ENCODE results near the gene MYO3B.

Gene MYO3B

GRCh38 chr2:170307052-170307451 lies 129.1 kb downstream of the MYO3B start:
- no peak for DNase-seq

DNA sequence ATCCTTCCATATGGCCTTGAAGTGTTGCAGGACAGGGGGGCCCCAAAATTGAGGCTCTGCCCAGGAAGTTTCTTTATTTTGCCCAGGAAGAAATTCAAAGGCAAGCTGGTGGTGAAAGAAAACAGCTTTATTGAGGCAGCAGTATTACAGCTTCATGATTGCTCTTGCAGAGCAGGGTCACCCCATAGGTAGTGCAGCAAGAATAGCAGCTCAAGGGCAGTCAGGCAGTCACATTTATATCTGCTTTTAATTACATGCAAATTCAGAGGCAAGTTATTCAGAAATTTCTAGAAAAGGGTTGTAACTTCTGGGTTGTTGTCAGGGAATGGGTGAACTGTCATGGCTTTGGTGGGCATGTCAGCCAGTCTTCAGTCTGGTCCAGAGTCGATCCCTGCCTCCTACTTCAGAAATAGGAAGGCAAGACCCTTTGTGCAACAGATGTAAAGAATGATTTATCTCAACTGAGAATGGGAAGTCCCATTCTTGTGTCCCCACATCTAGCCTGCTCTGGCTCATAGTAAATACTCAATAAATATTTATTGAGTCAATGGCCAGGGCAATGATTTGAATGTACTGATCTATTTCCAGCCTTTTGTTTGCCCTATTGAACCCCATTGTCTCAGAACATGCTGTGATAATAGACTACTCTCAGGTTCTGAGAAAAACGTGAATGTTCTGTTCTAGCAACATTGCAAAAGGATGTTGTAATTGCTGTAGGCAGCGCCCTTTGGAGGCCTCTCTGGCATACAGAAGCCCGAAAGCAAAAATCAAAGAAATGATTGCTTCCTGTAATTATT lies 129.8 kb downstream of the MYO3B start:
- DNase-seq = no peak

DNA sequence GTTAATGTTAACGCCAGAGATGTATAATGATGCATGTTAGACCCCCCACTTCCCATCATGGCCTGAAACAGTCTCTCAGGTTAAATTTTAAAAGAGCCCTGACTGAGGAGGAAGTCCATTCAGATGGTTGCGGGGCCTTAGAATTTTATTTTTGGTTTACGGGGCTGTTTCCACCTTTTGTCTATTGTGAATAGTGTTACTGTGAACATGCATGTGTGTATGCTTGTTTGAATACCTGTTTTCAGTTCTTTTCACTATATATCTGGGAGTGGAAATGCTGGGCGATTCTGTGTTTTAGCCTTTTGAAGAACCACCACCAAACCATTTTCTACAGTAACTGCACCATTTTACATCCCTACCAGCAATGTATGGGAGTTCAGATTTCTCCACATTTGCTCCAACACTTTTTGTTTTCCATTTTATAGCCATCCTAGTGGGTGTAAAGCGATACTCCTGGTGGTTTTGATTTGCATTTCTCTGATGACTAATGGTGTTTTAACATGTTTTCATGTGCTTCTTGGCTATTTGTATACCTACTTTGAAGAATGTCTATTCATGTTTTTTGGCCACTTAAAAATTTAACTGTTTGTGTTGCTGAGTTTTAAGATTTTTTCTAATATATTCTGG lies 133.0 kb downstream of the MYO3B start:
- DNase-seq = no peak

GRCh38 chr2:170313347-170313991 lies 135.5 kb downstream of the MYO3B start:
- no peak for DNase-seq

DNA sequence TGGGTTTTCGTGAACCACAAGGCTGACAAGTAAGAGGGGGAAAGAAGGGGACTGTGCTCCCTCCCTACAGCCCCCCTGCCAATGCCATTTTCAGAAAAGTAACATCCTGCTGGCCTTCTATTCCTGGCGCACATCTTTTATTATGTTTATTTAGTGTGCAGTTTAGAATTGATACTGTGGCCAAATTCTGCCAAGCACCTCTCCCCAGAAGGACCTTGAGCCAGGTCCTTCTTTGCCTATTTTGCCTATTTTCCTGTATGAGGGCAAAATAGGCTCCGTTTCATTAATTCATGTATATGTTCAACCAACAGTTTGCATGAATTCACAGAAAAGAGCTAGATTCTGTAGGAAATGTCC lies 136.0 kb downstream of the MYO3B start:
- no peak for DNase-seq

GRCh38 chr2:170314744-170315447 lies 136.9 kb downstream of the MYO3B start:
- no peak for DNase-seq

DNA sequence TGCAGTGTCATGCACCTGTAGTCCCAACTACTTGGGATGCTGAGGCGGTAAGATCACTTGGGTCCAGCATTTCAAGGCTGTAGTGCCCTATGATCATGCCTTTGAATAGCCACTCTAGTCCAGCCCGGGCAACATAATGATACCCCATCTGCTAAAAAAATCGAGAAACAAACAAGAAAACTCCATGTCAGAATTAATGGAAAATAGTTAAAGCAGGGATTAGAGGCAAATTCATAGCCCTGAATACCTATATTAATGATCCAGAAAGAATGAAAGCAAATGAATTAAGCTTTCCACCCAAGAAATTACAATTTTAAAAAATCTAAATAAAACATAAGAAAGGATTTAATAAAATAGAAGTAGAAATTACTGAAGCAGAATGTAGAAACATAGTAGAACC lies 143.0 kb downstream of the MYO3B start:
- no peak for DNase-seq

DNA sequence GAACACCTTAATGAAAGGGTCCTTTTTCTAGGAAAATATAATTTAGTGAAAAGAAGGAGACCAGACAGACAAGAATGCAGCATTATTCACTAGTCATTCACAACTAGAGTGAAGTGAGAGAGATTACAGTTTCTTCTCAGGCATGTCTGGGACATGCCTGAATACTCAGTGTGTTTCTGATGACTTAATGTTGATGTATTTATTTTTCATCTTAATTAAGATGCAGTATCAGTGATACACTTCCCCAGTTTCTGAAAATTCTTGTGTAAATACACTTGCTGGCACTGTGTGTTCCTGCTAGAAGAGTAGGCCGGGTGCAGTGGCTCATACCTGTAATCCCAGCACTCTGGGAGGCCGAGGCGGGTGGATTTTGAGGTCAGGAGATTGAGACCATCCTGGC lies 143.6 kb downstream of the MYO3B start:
- DNase-seq = no peak

DNA sequence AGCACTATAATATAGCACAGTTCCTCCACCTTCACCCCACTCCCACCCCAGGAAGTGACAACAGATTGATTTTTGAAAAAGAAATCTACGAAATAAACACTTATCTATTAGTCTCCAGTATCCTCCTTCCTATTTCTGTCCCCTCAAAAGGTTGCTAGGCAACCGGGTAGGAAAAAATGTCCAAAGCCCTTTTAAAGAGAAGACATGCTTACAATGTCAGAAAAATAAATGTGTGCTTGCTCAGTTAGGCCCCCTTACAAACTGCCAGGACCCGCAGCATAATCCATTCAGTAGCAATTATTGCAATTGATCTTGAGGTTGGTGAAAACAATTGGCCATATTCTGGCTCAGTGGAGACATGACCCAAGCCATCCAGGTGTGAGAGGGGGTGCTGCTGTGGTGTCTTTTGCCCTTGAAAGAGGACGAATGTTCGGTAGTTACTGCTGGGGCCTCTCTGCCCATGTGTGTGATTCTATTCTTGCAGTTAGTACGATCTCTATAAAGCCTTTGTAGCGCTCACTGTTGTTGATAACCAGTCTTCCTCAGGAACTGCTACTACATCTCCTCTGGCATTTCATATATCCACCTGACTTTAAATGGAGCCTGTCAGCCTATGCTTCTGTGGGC lies 144.3 kb downstream of the MYO3B start:
- no peak for DNase-seq

- DNase-seq = no peak
Measured at GRCh38 chr2:170323743-170324142, 145.8 kb downstream of the MYO3B start.

DNA sequence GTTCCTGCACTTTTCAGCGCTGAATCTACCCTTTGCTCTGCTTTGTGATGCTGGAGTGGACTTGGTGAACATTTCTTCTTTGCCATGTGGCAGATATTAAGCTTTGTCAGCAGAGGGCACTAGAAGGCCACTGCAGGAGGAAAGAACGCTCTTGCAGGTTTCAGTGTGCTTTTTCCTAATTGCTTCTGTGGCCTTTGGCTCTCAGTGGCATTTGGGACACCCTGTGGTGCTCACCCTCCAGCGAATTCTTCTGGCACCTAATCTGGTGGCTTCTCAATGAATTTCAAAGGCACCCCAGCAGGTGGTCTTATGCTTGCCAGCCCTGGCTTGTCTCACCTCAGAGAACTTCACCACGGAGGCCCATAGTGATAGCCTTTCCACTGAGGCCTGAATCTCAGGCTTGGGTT lies 146.7 kb downstream of the MYO3B start:
- no peak for DNase-seq

DNA sequence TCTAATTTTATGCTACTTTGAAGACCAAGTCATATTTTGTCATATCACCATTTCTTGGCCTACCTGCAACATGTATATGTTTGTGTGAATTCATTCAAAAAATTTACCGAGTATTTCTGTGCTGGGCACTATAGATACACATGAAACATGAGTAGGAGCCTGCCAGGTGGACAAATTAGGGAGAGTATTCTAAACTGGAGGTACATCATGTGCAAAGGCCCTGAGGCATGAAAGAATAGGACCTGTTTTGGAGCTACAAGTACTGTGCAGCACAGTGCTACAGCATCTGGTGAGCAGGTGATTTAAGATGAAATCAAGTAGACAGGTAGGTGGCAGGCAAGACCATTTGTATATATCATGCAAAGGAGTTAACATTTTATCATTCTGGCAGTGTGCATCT lies 152.9 kb downstream of the MYO3B start:
- no peak for DNase-seq

DNA sequence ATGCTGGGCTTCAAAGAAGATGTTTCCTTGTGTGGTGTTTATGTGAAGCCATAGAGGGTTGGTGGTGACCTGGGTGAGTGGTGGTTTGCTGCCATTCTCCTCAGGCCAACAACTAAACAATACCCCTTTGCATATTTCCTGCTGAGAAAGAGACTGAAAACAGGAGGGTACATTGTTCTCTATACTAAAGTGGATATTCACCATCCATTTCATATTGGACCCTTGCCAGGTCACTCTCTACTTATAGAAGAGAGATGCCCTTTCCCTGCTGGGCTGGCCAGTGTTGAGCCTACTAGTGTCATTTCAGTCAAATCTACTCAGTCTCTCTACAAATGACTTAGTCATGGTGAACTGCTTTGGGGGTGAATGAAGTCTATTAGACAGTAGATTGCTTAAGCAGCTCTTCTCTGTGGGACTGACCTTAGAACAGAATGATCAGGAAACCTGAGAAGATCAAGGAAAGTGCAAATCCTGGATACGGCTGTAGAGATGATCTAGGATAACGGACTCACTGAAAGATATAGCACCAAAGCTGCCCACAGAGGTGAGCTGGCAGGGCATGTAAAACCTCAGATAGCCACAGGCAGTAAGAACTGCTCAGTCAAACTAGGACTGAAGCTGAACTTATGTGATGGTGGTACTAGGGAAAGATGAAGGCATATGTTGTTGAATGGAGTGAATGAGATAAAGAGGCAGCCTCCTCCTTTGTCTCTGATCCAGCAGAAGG lies 154.9 kb downstream of the MYO3B start:
- DNase-seq = no peak

GRCh38 chr2:170335351-170335750 lies 157.4 kb downstream of the MYO3B start:
- no peak for DNase-seq

- DNase-seq = no peak
Measured at GRCh38 chr2:170336408-170336807, 158.5 kb downstream of the MYO3B start.

GRCh38 chr2:170336916-170337315 lies 159.0 kb downstream of the MYO3B start:
- DNase-seq = no peak

GRCh38 chr2:170339322-170339721 lies 161.4 kb downstream of the MYO3B start:
- no peak for DNase-seq

DNA sequence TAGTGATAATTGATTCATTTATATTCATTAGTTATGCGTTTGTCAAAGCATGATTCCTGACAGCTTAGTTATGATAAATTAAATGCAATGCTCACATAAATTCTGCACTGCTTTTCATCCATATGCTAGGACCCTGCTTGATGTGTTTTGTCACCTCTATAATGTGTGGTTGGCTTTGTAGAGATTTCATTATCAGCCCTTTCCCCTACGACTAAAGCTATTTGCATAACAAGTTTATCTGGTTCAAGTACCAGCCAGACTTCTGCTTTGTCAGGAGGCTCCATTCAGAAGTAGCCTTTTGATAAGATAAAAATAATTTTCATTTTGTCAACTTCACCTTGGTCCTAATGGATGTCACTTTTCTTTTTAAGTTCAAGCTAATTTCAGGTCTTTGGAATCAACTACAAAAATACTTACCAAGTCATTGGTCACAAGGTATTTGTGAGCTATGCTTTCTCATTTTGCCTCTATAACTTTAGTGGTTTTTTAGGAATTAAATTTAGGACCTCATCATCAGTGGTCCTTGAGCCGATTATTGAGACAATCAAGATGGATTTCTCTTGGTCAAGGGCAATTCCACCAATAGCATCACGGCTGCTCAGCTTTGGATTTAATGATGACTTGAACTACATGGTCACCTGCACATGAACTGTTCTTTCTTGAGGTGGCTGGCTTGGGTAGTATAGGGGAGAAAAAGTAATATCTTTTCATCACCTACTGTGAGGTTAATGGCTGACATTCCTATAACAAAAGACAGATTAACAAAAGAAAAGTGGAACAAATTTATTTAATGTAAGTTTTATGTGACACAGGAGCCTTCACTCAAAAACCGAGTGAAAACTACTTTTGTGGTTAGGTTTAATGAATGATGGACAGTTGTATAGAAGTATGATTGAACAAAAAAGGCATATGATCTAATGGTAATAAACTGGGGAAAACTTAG lies 162.1 kb downstream of the MYO3B start:
- DNase-seq = no peak

DNA sequence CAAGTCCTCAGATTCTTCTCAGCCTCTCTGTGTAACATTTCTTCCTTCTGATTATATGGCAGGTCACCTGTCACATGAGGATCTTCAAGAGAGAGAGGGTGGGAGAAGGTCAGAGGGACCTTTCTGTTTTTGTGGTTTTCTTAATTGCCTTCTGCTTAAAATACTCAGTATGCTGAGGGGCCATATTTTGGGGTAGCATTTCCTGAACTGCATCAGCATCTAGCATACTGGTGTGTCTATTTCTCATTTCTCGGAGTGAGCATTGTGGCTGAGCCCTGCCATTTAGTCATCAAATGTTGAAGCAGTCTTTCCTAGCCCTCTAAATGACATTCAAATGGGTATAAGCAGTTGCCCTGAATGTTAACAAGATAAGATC lies 162.7 kb downstream of the MYO3B start:
- DNase-seq = no peak

GRCh38 chr2:170341684-170342623 lies 164.0 kb downstream of the MYO3B start:
- no peak for DNase-seq

Data from activated effector memory CD4-positive, alpha-beta T cell treated with anti-CD3 and anti-CD28 coated beads, Interleukin-2, amount 50 U/mL, for 16 hours (primary cell).